Measurements from ENCODE around the gene MYRIP.

GRCh38 chr3:39917065-39917773, 107.8 kb downstream of the MYRIP start:
- TF ChIP-seq CTCF (IDR thresholded peaks at IDR 0.05; ENCODE audit: low read length) (no peak), EZH2 (IDR thresholded peaks at IDR 0.05; ENCODE audit: borderline replicate concordance, low read length) (no peak)

All from OCI-LY1 (cell line).